ENCODE measurements around the gene TMEM209.
"Not testable (repeated sequence)": the region's sequence is repeated elsewhere in the genome, so short reads cannot be mapped to it uniquely, and the experiment has no call there.

Gene TMEM209

GRCh38 chr7:130131964-130132875 is 73.0 kb downstream of the TMEM209 start:
- H3K4me3 ChIP-seq (replicated peaks; ENCODE audit: low read depth, low read length): no peak overlapping the region
- TF ChIP-seq CTCF (IDR thresholded peaks at IDR 0.05; ENCODE audit: low read depth, low read length, missing control alignments): no peak
- no peak for DNase-seq (ENCODE audit: extremely low read depth, low read depth)

- no peak for TF ChIP-seq CTCF (IDR thresholded peaks at IDR 0.05; ENCODE audit: low read depth, low read length, missing control alignments)
- DNase-seq (ENCODE audit: extremely low read depth, low read depth): no peak
- no peak overlapping the region for H3K4me3 ChIP-seq (replicated peaks; ENCODE audit: low read depth, low read length)
These were observed 73.9 kb downstream of the TMEM209 start for GRCh38 chr7:130131191-130131834.

GRCh38 chr7:130129011-130129411 is 76.2 kb downstream of the TMEM209 start:
- no peak overlapping the region for H3K4me3 ChIP-seq (replicated peaks; ENCODE audit: low read depth, low read length)
- no peak for TF ChIP-seq CTCF (IDR thresholded peaks at IDR 0.05; ENCODE audit: low read depth, low read length, missing control alignments)
- no peak for DNase-seq (ENCODE audit: extremely low read depth, low read depth)

GRCh38 chr7:130127821-130128317 is 77.3 kb downstream of the TMEM209 start:
- DNase-seq (ENCODE audit: extremely low read depth, low read depth): no peak
- TF ChIP-seq CTCF (IDR thresholded peaks at IDR 0.05; ENCODE audit: low read depth, low read length, missing control alignments): no peak
- H3K4me3 ChIP-seq (replicated peaks; ENCODE audit: low read depth, low read length): no peak overlapping the region

GRCh38 chr7:130127404-130127803 is 77.8 kb downstream of the TMEM209 start:
- no peak for TF ChIP-seq CTCF (IDR thresholded peaks at IDR 0.05; ENCODE audit: low read depth, low read length, missing control alignments)
- DNase-seq (ENCODE audit: extremely low read depth, low read depth): no peak
- H3K4me3 ChIP-seq (replicated peaks; ENCODE audit: low read depth, low read length): no peak overlapping the region

- DNase-seq (ENCODE audit: extremely low read depth, low read depth); H3K4me3 ChIP-seq (replicated peaks; ENCODE audit: low read depth, low read length): not testable (repeated sequence)
These were observed 78.4 kb downstream of the TMEM209 start for GRCh38 chr7:130126840-130127239.

GRCh38 chr7:130124711-130125110 is 80.5 kb downstream of the TMEM209 start:
- DNase-seq (ENCODE audit: extremely low read depth, low read depth): no peak
- no peak overlapping the region for H3K4me3 ChIP-seq (replicated peaks; ENCODE audit: low read depth, low read length)
- TF ChIP-seq CTCF (IDR thresholded peaks at IDR 0.05; ENCODE audit: low read depth, low read length, missing control alignments): no peak
